ENCODE data around the gene BAZ2B. TPM values are rescaled to one million over a fixed set of nuclear protein-coding genes. Genes with fewer than 3 reads are reported as not detected.

BAZ2B gene
- total RNA-seq, 1 experiment from 2014 or later: 19.9 TPM

DNA sequence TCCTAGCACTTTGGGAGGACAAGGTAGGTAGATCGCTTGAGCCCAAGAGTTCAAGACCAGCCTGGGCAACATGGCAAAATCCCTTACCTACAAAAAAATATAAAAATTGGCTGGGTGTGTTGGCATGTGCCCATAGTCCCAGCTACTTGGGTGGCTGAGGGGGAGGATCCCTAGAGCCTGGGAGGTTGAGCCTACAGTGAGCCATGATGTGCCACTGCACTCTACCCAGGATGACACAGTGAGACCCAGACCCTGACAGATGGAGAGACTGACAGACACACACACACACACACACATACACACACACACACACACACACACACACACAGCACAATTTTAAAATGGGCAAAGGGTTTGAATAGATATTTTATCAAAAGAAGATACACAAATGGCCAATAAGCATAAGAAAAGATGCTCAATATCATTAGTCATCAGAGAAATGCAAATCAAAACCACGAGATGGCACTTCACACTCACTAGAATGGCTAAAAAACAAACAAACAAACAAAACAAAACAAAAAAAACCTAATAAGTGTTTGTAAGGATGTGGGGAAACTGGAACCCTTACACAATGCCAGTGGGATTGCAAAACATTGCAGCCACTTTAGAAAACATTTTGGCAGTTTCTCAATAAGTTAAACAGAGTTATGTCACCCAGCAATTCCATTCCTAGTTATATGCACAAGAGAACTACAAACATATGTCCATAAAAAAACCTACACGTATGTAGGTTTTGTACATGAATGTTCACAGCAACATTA is 42.3 kb downstream of the BAZ2B start:
- no peaks in the 10 kb centered on the region for H3K79me2 ChIP-seq (ENCODE audit: insufficient read depth, low read length)
- H3K9ac ChIP-seq (ENCODE audit: low read length): no peak overlapping the region
- H3K9me2 ChIP-seq (ENCODE audit: insufficient read depth): no peaks in the 10 kb centered on the region
- ChIA-PET POLR2A (no interaction called here), CTCF (no interaction called here), RAD21 (ENCODE audit: low non-redundant PET in 1 of 2, low total read pairs in 2 of 2, uncharacterized antibody in 2 of 2, unreplicated experiment in 2 of 2) (no interaction called here)
- H4K20me1 ChIP-seq (ENCODE audit: insufficient read depth): no peaks in the 10 kb centered on the region
- BruUV-seq (replicated peaks): no TSS peak
- H3K36me3 ChIP-seq (ENCODE audit: control insufficient read depth in 1 of 2, insufficient read depth in 2 of 2, low read length in 2 of 2): no peaks in the 10 kb centered on the region
- H2AFZ ChIP-seq (ENCODE audit: low read depth, low read length, poor library complexity, severe bottlenecking): no peak overlapping the region
- TF ChIP-seq ATF3 (IDR thresholded peaks at IDR 0.05): no peak
- no peak for TF ChIP-seq EZH2phosphoT487 (IDR thresholded peaks at IDR 0.05; ENCODE audit: borderline replicate concordance)
- TF ChIP-seq, protein P1, sequence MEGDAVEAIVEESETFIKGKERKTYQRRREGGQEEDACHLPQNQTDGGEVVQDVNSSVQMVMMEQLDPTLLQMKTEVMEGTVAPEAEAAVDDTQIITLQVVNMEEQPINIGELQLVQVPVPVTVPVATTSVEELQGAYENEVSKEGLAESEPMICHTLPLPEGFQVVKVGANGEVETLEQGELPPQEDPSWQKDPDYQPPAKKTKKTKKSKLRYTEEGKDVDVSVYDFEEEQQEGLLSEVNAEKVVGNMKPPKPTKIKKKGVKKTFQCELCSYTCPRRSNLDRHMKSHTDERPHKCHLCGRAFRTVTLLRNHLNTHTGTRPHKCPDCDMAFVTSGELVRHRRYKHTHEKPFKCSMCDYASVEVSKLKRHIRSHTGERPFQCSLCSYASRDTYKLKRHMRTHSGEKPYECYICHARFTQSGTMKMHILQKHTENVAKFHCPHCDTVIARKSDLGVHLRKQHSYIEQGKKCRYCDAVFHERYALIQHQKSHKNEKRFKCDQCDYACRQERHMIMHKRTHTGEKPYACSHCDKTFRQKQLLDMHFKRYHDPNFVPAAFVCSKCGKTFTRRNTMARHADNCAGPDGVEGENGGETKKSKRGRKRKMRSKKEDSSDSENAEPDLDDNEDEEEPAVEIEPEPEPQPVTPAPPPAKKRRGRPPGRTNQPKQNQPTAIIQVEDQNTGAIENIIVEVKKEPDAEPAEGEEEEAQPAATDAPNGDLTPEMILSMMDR (IDR thresholded peaks at IDR 0.05 in 2 of 3, conservative IDR thresholded peaks at IDR 0.05 in 1 of 3; ENCODE audit: borderline replicate concordance in 1 of 3, insufficient read depth in 1 of 3, low read depth in 2 of 3, low read length in 2 of 3): no peak
- TF ChIP-seq ZNF274 (IDR thresholded peaks at IDR 0.05; ENCODE audit: low read depth, low read length): no peak
- no peak for TF ChIP-seq RAD21 (IDR thresholded peaks at IDR 0.05; ENCODE audit: low read depth)
- TF ChIP-seq SIN3A (IDR thresholded peaks at IDR 0.05; ENCODE audit: low read depth): no peak
- no peak for TF ChIP-seq ZFX (IDR thresholded peaks at IDR 0.05)
- TF ChIP-seq YY1 (IDR thresholded peaks at IDR 0.05; ENCODE audit: extremely low read depth, insufficient replicate concordance, low read depth, low read length): no peak
- no peak for TF ChIP-seq ELF1 (IDR thresholded peaks at IDR 0.05; ENCODE audit: borderline replicate concordance, low read depth)
- TF ChIP-seq TCF7L2 (IDR thresholded peaks at IDR 0.05; ENCODE audit: borderline replicate concordance, extremely low read depth, insufficient read depth, insufficient read length): no peak
- no peak for TF ChIP-seq CBX3 (IDR thresholded peaks at IDR 0.05; ENCODE audit: low read depth)
- no peak for TF ChIP-seq CEBPB (IDR thresholded peaks at IDR 0.05; ENCODE audit: low read depth)
- no peak for TF ChIP-seq SRF (IDR thresholded peaks at IDR 0.05; ENCODE audit: low read depth)
- no peak overlapping the region for H3K27ac ChIP-seq (ENCODE audit: low read depth, low read length)
- no peak for ATAC-seq
- H3K9me3 ChIP-seq (ENCODE audit: control insufficient read depth in 1 of 2, insufficient read depth in 1 of 2, low read depth in 1 of 2, low read length in 2 of 2): no peaks in the 10 kb centered on the region
- DNase-seq (ENCODE audit: low read depth, low spot score): no peak
- H3K27me3 ChIP-seq (ENCODE audit: insufficient read depth, low read length): no peaks in the 10 kb centered on the region
- intact Hi-C loops (cut with micrococcal nuclease): no loop called here
- no peak overlapping the region for H3K4me3 ChIP-seq (replicated peaks in 1 of 2; ENCODE audit: low read depth in 1 of 2, low read length in 2 of 2)
- H3K4me1 ChIP-seq (ENCODE audit: control insufficient read depth in 1 of 2, insufficient read depth in 2 of 2, low read length in 2 of 2): no peaks in the 10 kb centered on the region
- no peak overlapping the region for H3K4me2 ChIP-seq (ENCODE audit: low read length)
